IMR-90 (cell line): ENCODE results near the gene CPNE6. TPM values are rescaled to one million over a fixed set of nuclear protein-coding genes. Genes with fewer than 3 reads are reported as not detected.

Experiments used
- ATAC-seq: fragments of 200-7000 bp; cut with Tn5 transposase; 2 replicates; pipeline ENCODE4 v1.9.1; 2020; ENCODE audit warnings: low read depth, mild to moderate bottlenecking, moderate library complexity
- BruUV-seq: library from RNA; stranded (reverse); fragments of 400-500 nt; replicated peaks from 2 replicates; lab custom pipeline; 2021; lab: Mats Ljungman, UMichigan
- CTCF ChIA-PET: fragments of 300-600 bp; formaldehyde crosslinking; extraction: SDS; loops from one replicate; lab custom pipeline; 2021; ENCODE audit warnings: antibody characterized with exemption; lab: Yijun Ruan, JAX
- POLR2A ChIA-PET: fragments of 300-600 bp; sonication (Branson Sonifier 250); formaldehyde crosslinking; loops from one replicate; lab custom pipeline; 2022; ENCODE audit warnings: antibody characterized with exemption; ENCODE audit not compliant: unreplicated experiment; lab: Charles Lee
- DNase-seq: peaks from one replicate; pipeline ENCODE4 v3.0.0; 2013
- H2AFZ ChIP-seq: replicated peaks from 2 replicates; pipeline ENCODE3; 2013; ENCODE audit warnings: low read length, mild to moderate bottlenecking; ENCODE audit not compliant: poor library complexity
- H2AK5ac ChIP-seq: 2 replicates; pipeline ENCODE4 v1.6.1; 2013; ENCODE audit warnings: low read depth, low read length, inconsistent platforms
- H2AK9ac ChIP-seq: replicated peaks from 2 replicates; pipeline ENCODE3; 2013; ENCODE audit warnings: mild to moderate bottlenecking, low read depth, low read length, moderate library complexity; ENCODE audit not compliant: poor library complexity
- H2BK120ac ChIP-seq: 2 replicates; pipeline ENCODE4 v1.6.1; 2013; ENCODE audit warnings: low read depth, low read length, inconsistent platforms
- H2BK15ac ChIP-seq: 3 replicates; pipeline ENCODE4 v1.6.1; 2013; ENCODE audit warnings: low read depth, low read length, inconsistent platforms
- H2BK20ac ChIP-seq: 2 replicates; pipeline ENCODE4 v1.6.1; 2013; ENCODE audit warnings: low read depth, mild to moderate bottlenecking, inconsistent platforms, low read length, moderate library complexity
- H2BK5ac ChIP-seq: 2 replicates; pipeline ENCODE4 v1.6.1; 2013; ENCODE audit warnings: mild to moderate bottlenecking, low read depth, low read length, inconsistent platforms; ENCODE audit not compliant: poor library complexity, severe bottlenecking
- H3K14ac ChIP-seq: replicated peaks from 2 replicates; pipeline ENCODE4 v1.6.1; 2013; ENCODE audit warnings: low read depth, low read length, inconsistent platforms
- H3K18ac ChIP-seq: 2 replicates; pipeline ENCODE4 v1.6.1; 2013; ENCODE audit warnings: low read depth, low read length, control low read depth
- H3K23ac ChIP-seq: 2 replicates; pipeline ENCODE4 v1.6.1; 2013; ENCODE audit warnings: low read depth, low read length, inconsistent platforms
- H3K27ac ChIP-seq: 2 replicates; pipeline ENCODE4 v1.5.1; 2013; ENCODE audit warnings: mild to moderate bottlenecking, control low read depth, low read length; ENCODE audit not compliant: insufficient read depth
- H3K27me3 ChIP-seq: 2 replicates; pipeline ENCODE4 v1.6.1; 2013; ENCODE audit warnings: low read length; ENCODE audit not compliant: control insufficient read depth, insufficient read depth
- H3K36me3 ChIP-seq: 2 replicates; pipeline ENCODE4 v1.6.1; 2013; ENCODE audit warnings: low read length, mixed read lengths; ENCODE audit not compliant: control insufficient read depth, insufficient read depth
- H3K4ac ChIP-seq: 2 replicates; pipeline ENCODE4 v1.6.1; 2013; ENCODE audit warnings: low read depth, low read length, inconsistent platforms
- H3K4me1 ChIP-seq: 2 replicates; pipeline ENCODE4 v1.6.1; 2013; ENCODE audit warnings: low read length, mixed read lengths; ENCODE audit not compliant: control insufficient read depth, insufficient read depth
- H3K4me2 ChIP-seq: 2 replicates; pipeline ENCODE4 v1.6.1; 2013; ENCODE audit warnings: low read depth, mild to moderate bottlenecking, control low read depth, low read length, moderate library complexity
- H3K4me3 ChIP-seq: 2 replicates; pipeline ENCODE4 v1.5.1; 2013; ENCODE audit warnings: low read depth, mild to moderate bottlenecking, control low read depth, low read length, moderate library complexity; ENCODE audit not compliant: insufficient read depth
- H3K56ac ChIP-seq: 2 replicates; pipeline ENCODE4 v1.6.1; 2013; ENCODE audit warnings: low read length, inconsistent platforms; ENCODE audit not compliant: insufficient read depth; ENCODE audit errors: extremely low read depth
- H3K79me1 ChIP-seq, 2 experiments: 2 replicates each; pipeline ENCODE4 v1.6.1; 2013; ENCODE audit warnings: low read length in 2 of 2, inconsistent platforms in 1 of 2, low read depth in 1 of 2
- H3K9ac ChIP-seq: 2 replicates; pipeline ENCODE4 v1.6.1; 2013; ENCODE audit warnings: low read depth, low read length, control low read depth
- H3K9me1 ChIP-seq: 2 replicates; pipeline ENCODE4 v1.6.1; 2013; ENCODE audit warnings: low read length, inconsistent platforms; ENCODE audit not compliant: insufficient read depth
- H3K9me3 ChIP-seq: 2 replicates; pipeline ENCODE4 v1.6.1; 2013; ENCODE audit warnings: low read length; ENCODE audit not compliant: control insufficient read depth, insufficient read depth
- H4K20me1 ChIP-seq: 2 replicates; pipeline ENCODE4 v1.6.1; 2013; ENCODE audit warnings: low read length, inconsistent platforms; ENCODE audit not compliant: insufficient read depth
- H4K5ac ChIP-seq: 2 replicates; pipeline ENCODE4 v1.6.1; 2013; ENCODE audit warnings: mild to moderate bottlenecking, low read depth, low read length, control low read depth
- H4K8ac ChIP-seq, 2 experiments: 2 replicates each; pipeline ENCODE4 v1.6.1; 2013; ENCODE audit warnings: low read depth in 2 of 2, low read length in 2 of 2, control low read depth in 1 of 2, inconsistent platforms in 1 of 2
- H4K91ac ChIP-seq: 2 replicates; pipeline ENCODE4 v1.6.1; 2013; ENCODE audit warnings: low read depth, low read length, inconsistent platforms; ENCODE audit not compliant: insufficient read depth
- BHLHE40 ChIP-seq: fragments of 150-350 bp; IDR thresholded peaks from 2 replicates; pipeline ENCODE4 v1.6.1; 2016; ENCODE audit warnings: mild to moderate bottlenecking, low read depth, low read length
- CEBPB ChIP-seq: IDR thresholded peaks from 2 replicates; pipeline ENCODE4 v1.6.1; 2012; ENCODE audit warnings: low read depth, low read length, improper control_type of control experiment
- CHD1 ChIP-seq: IDR thresholded peaks from 2 replicates; pipeline ENCODE4 v1.6.1; 2012; ENCODE audit warnings: low read depth, low read length, improper control_type of control experiment
- FOS ChIP-seq: fragments of 150-350 bp; IDR thresholded peaks from 2 replicates; pipeline ENCODE4 v1.6.1; 2016; ENCODE audit warnings: low read depth, low read length
- MAFK ChIP-seq: IDR thresholded peaks from 2 replicates; pipeline ENCODE4 v1.6.1; 2012; ENCODE audit warnings: low read depth, low read length, improper control_type of control experiment
- MAZ ChIP-seq: IDR thresholded peaks from 2 replicates; pipeline ENCODE4 v1.6.1; 2012; ENCODE audit warnings: low read depth, mild to moderate bottlenecking, low read length, improper control_type of control experiment, moderate library complexity, borderline replicate concordance
- MXI1 ChIP-seq: IDR thresholded peaks from 2 replicates; pipeline ENCODE4 v1.6.1; 2012; ENCODE audit warnings: low read depth, mild to moderate bottlenecking, low read length, moderate library complexity, borderline replicate concordance
- NFE2L2 ChIP-seq: fragments of 150-350 bp; IDR thresholded peaks from 2 replicates; pipeline ENCODE4 v1.6.1; 2016; ENCODE audit warnings: low read depth, mild to moderate bottlenecking, low read length
- POLR2A ChIP-seq: IDR thresholded peaks from 2 replicates; pipeline ENCODE4 v1.6.1; 2012; ENCODE audit warnings: mild to moderate bottlenecking, low read depth, low read length
- RAD21 ChIP-seq: IDR thresholded peaks from 2 replicates; pipeline ENCODE4 v1.6.1; 2012; ENCODE audit warnings: low read length, improper control_type of control experiment
- RCOR1 ChIP-seq: IDR thresholded peaks from 2 replicates; pipeline ENCODE4 v1.6.1; 2012; ENCODE audit warnings: mild to moderate bottlenecking, low read length, improper control_type of control experiment; ENCODE audit not compliant: insufficient replicate concordance
- RFX5 ChIP-seq: IDR thresholded peaks from 2 replicates; pipeline ENCODE4 v1.8.0; 2012; ENCODE audit warnings: low read depth, mild to moderate bottlenecking, low read length, moderate library complexity
- SMC3 ChIP-seq: fragments of 150-350 bp; IDR thresholded peaks from 2 replicates; pipeline ENCODE4 v1.6.1; 2016; ENCODE audit warnings: low read depth, mild to moderate bottlenecking, antibody characterized with exemption, low read length, moderate library complexity
- USF2 ChIP-seq: fragments of 150-350 bp; IDR thresholded peaks from 2 replicates; pipeline ENCODE4 v1.6.1; 2017; ENCODE audit warnings: mild to moderate bottlenecking, antibody characterized with exemption, low read length, low read depth
- WGBS, 2 experiments: methylation state at CpG; one replicate each; pipeline versions ENCODE4 v1.1.5 to v1.1.7; 2013; ENCODE audit warnings: missing lambda C conversion rate in 2 of 2; ENCODE audit not compliant: insufficient read length in 1 of 2; ENCODE audit errors: extremely low coverage in 2 of 2; 5-methylcytosine and 5-hydroxymethylcytosine counted together
- dilution Hi-C: fragments of 300-500 bp; cut with HindIII; formaldehyde crosslinking; loops from one replicate; pipeline ENCODE4 v1.14.3; 2018; ENCODE audit warnings: low sequenced_read_pairs; ENCODE audit not compliant: unreplicated experiment
- in situ Hi-C: fragments of 300-500 bp; cut with MboI; formaldehyde crosslinking; loops from 3 replicates; pipeline ENCODE4 v1.14.3; 2019; ENCODE audit warnings: low sequenced_read_pairs, inconsistent platforms, mixed read lengths
- intact Hi-C: fragments of 100-400 bp; cut with micrococcal nuclease; formaldehyde crosslinking; loops from 2 replicates; pipeline ENCODE4 v1.10.0; 2022
- polyA plus RNA-seq, 3 experiments: library from polyadenylated mRNA; depleted of rRNA; stranded (reverse); fragments of >200 nt; gene quantifications; 2 replicates each; pipeline ENCODE4 v1.2.3, GENCODE V29; 2012; ENCODE audit warnings: low replicate concordance in 1 of 3
- total RNA-seq: library from RNA; depleted of rRNA; stranded (reverse); fragments of >200 nt; gene quantifications from 2 replicates; pipeline ENCODE4 v1.2.3, GENCODE V29; 2012
- TF ChIP-seq, protein P1 (sequence below): conservative IDR thresholded peaks from 2 replicates; pipeline ENCODE4 v1.5.1; 2012; ENCODE audit warnings: mild to moderate bottlenecking, low read depth, low read length, improper control_type of control experiment
- TF ChIP-seq, protein P2 (sequence below): fragments of 150-350 bp; IDR thresholded peaks from 2 replicates; pipeline ENCODE4 v1.6.1; 2016; ENCODE audit warnings: low read depth, mild to moderate bottlenecking, low read length, moderate library complexity, borderline replicate concordance

CPNE6 gene
- total and polyA plus RNA-seq, 2 of the 4 experiments (the other 2 are of a cell fraction): not detected

DNA sequence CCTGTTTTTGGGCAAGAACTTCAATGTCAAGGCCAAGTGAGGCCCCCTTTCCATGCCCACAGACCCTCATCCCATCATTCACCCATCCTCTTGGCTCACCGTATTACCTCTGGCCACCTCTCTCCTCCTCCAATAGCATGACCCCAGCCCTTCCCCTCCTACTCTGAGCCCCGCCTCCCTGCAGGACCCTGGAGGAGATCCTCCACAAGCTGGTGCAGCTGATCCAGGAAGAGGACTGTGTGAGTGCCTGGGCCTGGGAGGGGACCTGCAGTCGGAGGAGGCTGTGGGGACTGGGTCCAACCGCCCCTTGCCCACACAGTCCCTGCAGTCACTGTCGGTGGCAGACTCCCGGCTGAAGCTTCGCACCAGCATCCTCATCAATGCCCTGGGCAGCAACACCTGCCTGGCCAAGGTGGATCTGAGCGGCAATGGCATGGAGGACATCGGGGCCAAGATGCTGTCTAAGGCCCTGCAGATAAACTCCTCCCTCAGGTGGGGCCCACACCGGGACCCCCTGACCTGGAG lies 12.3 kb upstream of the CPNE6 start:
- Histone ChIP-seq H3K4me1 (no peaks in the 10 kb centered on the region), H3K18ac (no peak overlapping the region), H3K9ac (no peak overlapping the region), H2AFZ (no peak overlapping the region), H2BK15ac (no peak overlapping the region), H2AK9ac (no peak overlapping the region), H3K27ac (no peak overlapping the region), H3K36me3 (no peaks in the 10 kb centered on the region), H3K27me3 (peaks cover 30% of the 10 kb centered on the region; the same call in 1 of the 2 replicates), H2AK5ac (no peak overlapping the region), H2BK120ac (no peak overlapping the region), H3K9me3 (no peaks in the 10 kb centered on the region), H3K9me1 (no peaks in the 10 kb centered on the region), H3K23ac (no peak overlapping the region), H3K79me1 (no peaks in the 10 kb centered on the region), H3K4me2 (no peak overlapping the region), H2BK5ac (no peak overlapping the region), H4K8ac (no peak overlapping the region), H3K56ac (no peak overlapping the region), H3K4ac (no peak overlapping the region), H3K4me3 (no peak overlapping the region), H4K5ac (no peak overlapping the region), H4K91ac (no peak overlapping the region), H2BK20ac (no peak overlapping the region), H4K20me1 (no peaks in the 10 kb centered on the region), H3K14ac (no peak overlapping the region)
- ATAC-seq (no peak), DNase-seq (no peak)
- no peak for TF ChIP-seq MAZ
- TF ChIP-seq CEBPB: no peak
- no peak for TF ChIP-seq FOS
- TF ChIP-seq MAFK: no peak
- TF ChIP-seq BHLHE40: no peak
- no peak for TF ChIP-seq RCOR1
- no peak for TF ChIP-seq SMC3
- TF ChIP-seq CHD1: no peak
- TF ChIP-seq RAD21: no peak
- TF ChIP-seq, protein P1, sequence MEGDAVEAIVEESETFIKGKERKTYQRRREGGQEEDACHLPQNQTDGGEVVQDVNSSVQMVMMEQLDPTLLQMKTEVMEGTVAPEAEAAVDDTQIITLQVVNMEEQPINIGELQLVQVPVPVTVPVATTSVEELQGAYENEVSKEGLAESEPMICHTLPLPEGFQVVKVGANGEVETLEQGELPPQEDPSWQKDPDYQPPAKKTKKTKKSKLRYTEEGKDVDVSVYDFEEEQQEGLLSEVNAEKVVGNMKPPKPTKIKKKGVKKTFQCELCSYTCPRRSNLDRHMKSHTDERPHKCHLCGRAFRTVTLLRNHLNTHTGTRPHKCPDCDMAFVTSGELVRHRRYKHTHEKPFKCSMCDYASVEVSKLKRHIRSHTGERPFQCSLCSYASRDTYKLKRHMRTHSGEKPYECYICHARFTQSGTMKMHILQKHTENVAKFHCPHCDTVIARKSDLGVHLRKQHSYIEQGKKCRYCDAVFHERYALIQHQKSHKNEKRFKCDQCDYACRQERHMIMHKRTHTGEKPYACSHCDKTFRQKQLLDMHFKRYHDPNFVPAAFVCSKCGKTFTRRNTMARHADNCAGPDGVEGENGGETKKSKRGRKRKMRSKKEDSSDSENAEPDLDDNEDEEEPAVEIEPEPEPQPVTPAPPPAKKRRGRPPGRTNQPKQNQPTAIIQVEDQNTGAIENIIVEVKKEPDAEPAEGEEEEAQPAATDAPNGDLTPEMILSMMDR: no peak
- no peak for TF ChIP-seq RFX5
- no peak for TF ChIP-seq MXI1
- no peak for TF ChIP-seq NFE2L2
- TF ChIP-seq, protein P2, sequence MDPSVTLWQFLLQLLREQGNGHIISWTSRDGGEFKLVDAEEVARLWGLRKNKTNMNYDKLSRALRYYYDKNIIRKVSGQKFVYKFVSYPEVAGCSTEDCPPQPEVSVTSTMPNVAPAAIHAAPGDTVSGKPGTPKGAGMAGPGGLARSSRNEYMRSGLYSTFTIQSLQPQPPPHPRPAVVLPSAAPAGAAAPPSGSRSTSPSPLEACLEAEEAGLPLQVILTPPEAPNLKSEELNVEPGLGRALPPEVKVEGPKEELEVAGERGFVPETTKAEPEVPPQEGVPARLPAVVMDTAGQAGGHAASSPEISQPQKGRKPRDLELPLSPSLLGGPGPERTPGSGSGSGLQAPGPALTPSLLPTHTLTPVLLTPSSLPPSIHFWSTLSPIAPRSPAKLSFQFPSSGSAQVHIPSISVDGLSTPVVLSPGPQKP: no peak
- TF ChIP-seq POLR2A: no peak
- TF ChIP-seq USF2: no peak
- ChIA-PET POLR2A (no interaction called here), CTCF (interaction anchor here (0.7 to 2.7 kb wide), 6 partner anchors 18 to 54 kb away, joined by 4 to 41 read pairs (median 6); no protein-coding TSS in a partner anchor)
- dilution Hi-C loops (no loop called here), in situ Hi-C loops (loop anchor here (5.0 kb wide), 1 partner anchor 33 kb away; the partner anchor contains the start of gene PCK2), intact Hi-C loops (loop anchor here (1.0 to 2.0 kb wide), 5 partner anchors 31 to 238 kb away; partner anchors contain the start of gene IRF9)
- 100% methylated on average over 1 of the region's 10 CpGs; no CpG with 5 or more reads in 1 of the 2 experiments for WGBS, 2 experiments
- no TSS peak for BruUV-seq
